ENCODE results near the gene MAGI2.

- TF ChIP-seq CTCF (conservative IDR thresholded peaks at IDR 0.05 in 1 of 2, IDR thresholded peaks at IDR 0.05 in 1 of 2; ENCODE audit: extremely low read depth in 1 of 2, insufficient read depth in 1 of 2, low read depth in 1 of 2, low read length in 2 of 2) (no peak), EZH2 (IDR thresholded peaks at IDR 0.05; ENCODE audit: borderline replicate concordance, low read length) (no peak)
These were observed 357.1 kb downstream of the MAGI2 start for GRCh38 chr7:79096361-79096805.
